ENCODE measurements around the gene LPAR5.

Gene LPAR5

DNA sequence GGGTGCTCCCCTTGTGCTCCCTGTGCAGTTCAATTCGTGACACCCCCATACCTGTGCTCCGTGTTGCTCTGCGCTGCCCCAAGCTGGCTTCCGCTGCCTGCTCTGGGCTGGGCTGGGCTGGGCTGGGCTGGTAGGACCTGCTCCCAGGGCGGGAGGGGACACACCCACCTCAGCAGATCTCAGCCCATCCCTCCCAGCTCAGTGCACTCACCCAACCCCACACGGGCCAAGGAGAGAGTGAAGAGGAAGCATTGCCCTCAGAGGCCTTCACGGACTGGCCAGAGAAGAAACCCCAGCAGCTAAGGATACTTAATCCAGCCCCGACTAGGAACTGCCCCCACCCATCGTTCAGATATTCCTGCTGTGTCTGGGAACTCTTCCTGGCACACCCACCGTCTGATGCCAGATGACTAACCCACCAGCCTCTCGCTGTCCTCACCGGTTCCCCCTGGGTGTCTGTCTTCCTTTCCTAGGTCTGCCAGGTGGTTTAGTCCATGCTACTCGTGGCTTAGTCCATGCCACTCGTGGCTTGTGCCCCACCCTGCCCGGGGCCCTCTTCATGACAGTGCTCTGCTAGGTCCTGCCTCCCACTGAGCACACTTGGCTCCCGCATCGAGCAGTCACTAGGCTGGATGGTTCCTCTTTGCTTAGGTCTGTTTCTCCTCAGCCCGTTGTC, at the start of gene LPAR5:
Gene LPAR5, minus strand, starts transcription at position 104 of the 676 bp plus-strand sequence. CDS start 14,711 bp downstream, outside the sequence.
- Histone ChIP-seq H3K27me3 (ENCODE audit: low read depth, low read length) (no peaks in the 10 kb centered on the region), H3K4me2 (ENCODE audit: low read length) (peak within 1 kb of the TSS; percentile 30; the same call in 1 of the 2 replicates), H2AFZ (ENCODE audit: low read depth, low read length) (peak within 1 kb of the TSS; percentile 34; the same call in 1 of the 2 replicates), H3K36me3 (replicated peaks; ENCODE audit: low read depth, low read length) (no peaks in the 10 kb centered on the region), H3K79me2 (ENCODE audit: low read length) (no peaks in the 10 kb centered on the region), H4K20me1 (ENCODE audit: insufficient read depth, low read length) (no peaks in the 10 kb centered on the region), H3K4me1 (ENCODE audit: low read length) (peaks cover 53% of the 10 kb centered on the region), H3K9ac (ENCODE audit: low read length) (no peak within 1 kb of the TSS), H3K27ac (ENCODE audit: low read length) (no peak within 1 kb of the TSS), H3K4me3 (ENCODE audit: low read length) (no peak within 1 kb of the TSS), H3K9me3 (ENCODE audit: insufficient read depth, low read length) (no peaks in the 10 kb centered on the region)
- TF ChIP-seq CTCF (IDR thresholded peaks at IDR 0.05; ENCODE audit: low read depth, low read length) (no peak), EZH2phosphoT487 (IDR thresholded peaks at IDR 0.05; ENCODE audit: low read depth) (no peak)

GRCh38 chr12:6684609-6685008, 48.9 kb upstream of the LPAR5 start:
- Histone ChIP-seq H3K4me3 (ENCODE audit: low read length) (no peak overlapping the region), H3K9ac (ENCODE audit: low read length) (no peak overlapping the region), H3K9me3 (ENCODE audit: insufficient read depth, low read length) (no peaks in the 10 kb centered on the region), H3K36me3 (replicated peaks; ENCODE audit: low read depth, low read length) (peaks cover 25% of the 10 kb centered on the region), H4K20me1 (ENCODE audit: insufficient read depth, low read length) (peaks cover 20% of the 10 kb centered on the region; the same call in 1 of the 2 replicates), H2AFZ (ENCODE audit: low read depth, low read length) (no peak overlapping the region), H3K4me1 (ENCODE audit: low read length) (peaks cover 17% of the 10 kb centered on the region), H3K79me2 (ENCODE audit: low read length) (peaks cover 95% of the 10 kb centered on the region), H3K27ac (ENCODE audit: low read length) (no peak overlapping the region), H3K4me2 (ENCODE audit: low read length) (no peak overlapping the region), H3K27me3 (ENCODE audit: low read depth, low read length) (no peaks in the 10 kb centered on the region)
- TF ChIP-seq EZH2phosphoT487 (IDR thresholded peaks at IDR 0.05; ENCODE audit: low read depth) (no peak), CTCF (IDR thresholded peaks at IDR 0.05; ENCODE audit: low read depth, low read length) (peak; percentile 75)

DNA sequence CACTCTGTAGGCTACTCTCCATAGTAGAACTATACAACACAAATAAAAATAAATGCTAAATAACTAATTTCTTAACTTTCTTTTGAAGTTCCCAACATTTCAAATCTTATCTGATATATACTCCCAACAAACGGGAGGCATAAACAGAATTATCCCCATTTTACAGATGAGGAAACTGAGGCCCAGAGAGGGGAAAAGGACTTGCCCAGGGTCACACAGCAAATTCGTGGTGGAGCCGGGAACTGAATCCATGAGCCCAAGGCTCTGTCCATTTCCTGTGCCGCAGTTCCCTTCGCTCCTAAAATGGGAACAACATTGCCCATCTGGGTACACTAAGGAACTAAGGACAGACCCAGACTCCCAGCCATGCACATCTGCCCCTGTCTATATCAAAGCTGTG, 41.2 kb upstream of the LPAR5 start:
- H3K36me3 ChIP-seq (replicated peaks; ENCODE audit: low read depth, low read length), result peaks cover 84% of the 10 kb centered on the region
- TF ChIP-seq EZH2phosphoT487 (IDR thresholded peaks at IDR 0.05; ENCODE audit: low read depth), result no peak
- no peak for TF ChIP-seq CTCF (IDR thresholded peaks at IDR 0.05; ENCODE audit: low read depth, low read length)
- H3K9me3 ChIP-seq (ENCODE audit: insufficient read depth, low read length), result no peaks in the 10 kb centered on the region
- H3K79me2 ChIP-seq (ENCODE audit: low read length), result peaks cover 35% of the 10 kb centered on the region
- 0 out of 2 replicates have a peak, but pooled peaks cover 4% of the 10 kb centered on the region for H4K20me1 ChIP-seq (ENCODE audit: insufficient read depth, low read length)
- H3K27me3 ChIP-seq (ENCODE audit: low read depth, low read length), result no peaks in the 10 kb centered on the region
- no peak overlapping the region for H3K9ac ChIP-seq (ENCODE audit: low read length)
- no peak overlapping the region for H3K4me2 ChIP-seq (ENCODE audit: low read length)
- peaks cover 6% of the 10 kb centered on the region; the same call in 1 of the 2 replicates for H3K4me1 ChIP-seq (ENCODE audit: low read length)
- H2AFZ ChIP-seq (ENCODE audit: low read depth, low read length), result no peak overlapping the region
- H3K27ac ChIP-seq (ENCODE audit: low read length), result no peak overlapping the region
- no peak overlapping the region for H3K4me3 ChIP-seq (ENCODE audit: low read length)

GRCh38 chr12:6672143-6672542, 36.4 kb upstream of the LPAR5 start:
- H3K4me2 ChIP-seq (ENCODE audit: low read length), result no peak overlapping the region
- peaks cover 83% of the 10 kb centered on the region for H3K36me3 ChIP-seq (replicated peaks; ENCODE audit: low read depth, low read length)
- no peak for TF ChIP-seq CTCF (IDR thresholded peaks at IDR 0.05; ENCODE audit: low read depth, low read length)
- TF ChIP-seq EZH2phosphoT487 (IDR thresholded peaks at IDR 0.05; ENCODE audit: low read depth), result no peak
- H3K4me3 ChIP-seq (ENCODE audit: low read length), result no peak overlapping the region
- H3K4me1 ChIP-seq (ENCODE audit: low read length), result no peaks in the 10 kb centered on the region
- no peaks in the 10 kb centered on the region for H4K20me1 ChIP-seq (ENCODE audit: insufficient read depth, low read length)
- no peaks in the 10 kb centered on the region for H3K27me3 ChIP-seq (ENCODE audit: low read depth, low read length)
- H3K9ac ChIP-seq (ENCODE audit: low read length), result no peak overlapping the region
- H3K9me3 ChIP-seq (ENCODE audit: insufficient read depth, low read length), result no peaks in the 10 kb centered on the region
- peaks cover 4% of the 10 kb centered on the region; the same call in 1 of the 2 replicates for H3K79me2 ChIP-seq (ENCODE audit: low read length)
- H3K27ac ChIP-seq (ENCODE audit: low read length), result no peak overlapping the region
- no peak overlapping the region for H2AFZ ChIP-seq (ENCODE audit: low read depth, low read length)

All from OCI-LY3 (cell line).